HFFc6 (cell line): ENCODE results near the gene FOXP1. TPM values are rescaled to one million over a fixed set of nuclear protein-coding genes. Genes with fewer than 3 reads are reported as not detected.

ENCODE experiments used
- DNase-seq: peaks from one replicate; pipeline ENCODE4 v3.0.0-alpha.2; 2018
- H3K27ac Mint-ChIP-seq: 2 replicates; pipeline ENCODE4 v1.8.0; 2020; ENCODE audit warnings: mild to moderate bottlenecking, mixed read lengths
- H3K27me3 Mint-ChIP-seq: 2 replicates; pipeline ENCODE4 v1.8.0; 2021; ENCODE audit warnings: mild to moderate bottlenecking, moderate library complexity, mixed read lengths; ENCODE audit not compliant: insufficient read depth
- H3K36me3 Mint-ChIP-seq: 2 replicates; pipeline ENCODE4 v1.8.0; 2021; ENCODE audit warnings: low read depth, mixed read lengths
- H3K4me1 Mint-ChIP-seq: 2 replicates; pipeline ENCODE4 v1.8.0; 2020; ENCODE audit warnings: low read depth, mixed read lengths
- H3K4me3 Mint-ChIP-seq: 2 replicates; pipeline ENCODE4 v1.8.0; 2020; ENCODE audit warnings: mild to moderate bottlenecking, moderate library complexity, mixed read lengths
- H3K9me3 Mint-ChIP-seq: 2 replicates; pipeline ENCODE4 v1.8.0; 2020; ENCODE audit warnings: mild to moderate bottlenecking, mixed read lengths
- CTCF ChIP-seq: fragments of 200-600 bp; sonication (generic); IDR thresholded peaks from 2 replicates; pipeline ENCODE4 v1.5.0; 2021; ENCODE audit warnings: antibody characterized with exemption, mild to moderate bottlenecking
- total RNA-seq, 6 experiments: library from RNA; stranded (reverse); fragmentation: NEBNext Ultra II Directional; extraction: Animal tissue kit (Norgen Biotek cat#: 25700); gene quantifications; 2 replicates in 1 of 6; 3 replicates in 5 of 6; pipeline ENCODE4 v1.2.3, GENCODE V29; 2021

FOXP1 gene
- total RNA-seq, 6 experiments from 2014 or later, result 32.2 to 59.3 (median 52.0) TPM

- peak overlapping the region; percentile 88 for H3K4me3 Mint-ChIP-seq
- peaks cover 62% of the 10 kb centered on the region for H3K4me1 Mint-ChIP-seq
- no peak for DNase-seq
Measured at GRCh38 chr3:71308836-71309235, 274.7 kb downstream of the FOXP1 start.

GRCh38 chr3:71307991-71308697 lies 275.4 kb downstream of the FOXP1 start:
- Mint-ChIP-seq H3K4me1 (peaks cover 68% of the 10 kb centered on the region), H3K27me3 (no peaks in the 10 kb centered on the region; the same call in 1 of the 2 replicates), H3K36me3 (no peaks in the 10 kb centered on the region), H3K4me3 (peak overlapping the region; percentile 88), H3K9me3 (no peaks in the 10 kb centered on the region), H3K27ac (peak overlapping the region; percentile 51)
- no peak for TF ChIP-seq CTCF
- DNase-seq, result no peak

More at GRCh38 chr3:71308836-71309235, 274.7 kb downstream of the FOXP1 start:
- H3K36me3 Mint-ChIP-seq, result no peaks in the 10 kb centered on the region
- no peak for TF ChIP-seq CTCF
- no peaks in the 10 kb centered on the region; the same call in 1 of the 2 replicates for H3K27me3 Mint-ChIP-seq
- H3K9me3 Mint-ChIP-seq, result no peaks in the 10 kb centered on the region
- peak overlapping the region; percentile 97 for H3K27ac Mint-ChIP-seq

- no peaks in the 10 kb centered on the region for H3K9me3 Mint-ChIP-seq
- H3K4me1 Mint-ChIP-seq, result peaks cover 52% of the 10 kb centered on the region
- H3K27me3 Mint-ChIP-seq, result no peaks in the 10 kb centered on the region; the same call in 1 of the 2 replicates
- TF ChIP-seq CTCF, result no peak
- H3K27ac Mint-ChIP-seq, result peak overlapping the region; percentile 48; the same call in 1 of the 2 replicates
- no peaks in the 10 kb centered on the region for H3K36me3 Mint-ChIP-seq
- no peak for DNase-seq
- H3K4me3 Mint-ChIP-seq, result peak overlapping the region; percentile 66; the same call in 1 of the 2 replicates
Measured at GRCh38 chr3:71305231-71306206, 278.0 kb downstream of the FOXP1 start.

- Mint-ChIP-seq H3K27me3 (no peaks in the 10 kb centered on the region; the same call in 1 of the 2 replicates), H3K4me3 (peak overlapping the region; percentile 66; the same call in 1 of the 2 replicates), H3K27ac (peak overlapping the region; percentile 48; the same call in 1 of the 2 replicates), H3K9me3 (no peaks in the 10 kb centered on the region), H3K36me3 (no peaks in the 10 kb centered on the region), H3K4me1 (peaks cover 43% of the 10 kb centered on the region)
- DNase-seq, result no peak
- peak; percentile 63 for TF ChIP-seq CTCF
Measured at GRCh38 chr3:71304684-71305083, 278.8 kb downstream of the FOXP1 start.

GRCh38 chr3:71304247-71304646 lies 279.3 kb downstream of the FOXP1 start:
- H3K9me3 Mint-ChIP-seq, result no peaks in the 10 kb centered on the region
- H3K36me3 Mint-ChIP-seq, result no peaks in the 10 kb centered on the region
- H3K4me1 Mint-ChIP-seq, result peaks cover 39% of the 10 kb centered on the region
- H3K27ac Mint-ChIP-seq, result no peak overlapping the region
- no peak for TF ChIP-seq CTCF
- H3K27me3 Mint-ChIP-seq, result no peaks in the 10 kb centered on the region; the same call in 1 of the 2 replicates
- no peak overlapping the region for H3K4me3 Mint-ChIP-seq
- no peak for DNase-seq
